ENCODE results near the gene GALC.

GRCh38 chr14:87952307-87953094 is 40.5 kb downstream of the GALC start:
- no peak for TF ChIP-seq CTCF (IDR thresholded peaks at IDR 0.05)
- no peak for TF ChIP-seq POLR2A (IDR thresholded peaks at IDR 0.05)
